Sciatic nerve (tissue), 2 donors: ENCODE data around the gene ARHGAP24. TPM values are rescaled to one million over a fixed set of nuclear protein-coding genes. Genes with fewer than 3 reads are reported as not detected.
"Not testable (repeated sequence)": the region's sequence is repeated elsewhere in the genome, so short reads cannot be mapped to it uniquely, and the experiment has no call there.

Experiments
- ATAC-seq: fragments of 200-7000 bp; cut with Tn5 transposase; one replicate; pipeline ENCODE4 v1.9.1; 2020; ENCODE audit warnings: mild to moderate bottlenecking, moderate library complexity
- DNase-seq: peaks from one replicate; pipeline ENCODE4 v3.0.0-alpha.2; 2020; ENCODE audit warnings: low spot score
- intact Hi-C: fragments of 100-400 bp; cut with DNase I; formaldehyde crosslinking; loops from one replicate; pipeline ENCODE4 v1.14.2; 2022
- total RNA-seq: library from RNA; stranded (reverse); fragmentation: NEBNext Ultra II Directional; extraction: Animal tissue kit (Norgen Biotek cat#: 25700); gene quantifications from one replicate; pipeline ENCODE4 v1.2.1, GENCODE V29; 2021
- donor health status: DM: no; HTN: no; CAD: no.
- donor health status: DM: no; HTN: no; CAD: no.

Gene ARHGAP24
- total RNA-seq, 1 donor from 2014 or later: 87.6 TPM

- no peak for DNase-seq
- intact Hi-C loops: no loop called here
These were observed 414.4 kb downstream of the ARHGAP24 start for GRCh38 chr4:85889314-85889713.

GRCh38 chr4:85895755-85896154, 420.8 kb downstream of the ARHGAP24 start:
- ATAC-seq (no peak), DNase-seq (no peak)
- intact Hi-C loops: no loop called here

More at GRCh38 chr4:85889314-85889713, 414.4 kb downstream of the ARHGAP24 start:
- no peak for ATAC-seq

- no peak for DNase-seq
- intact Hi-C loops: no loop called here
- ATAC-seq: no peak
These were observed 423.3 kb downstream of the ARHGAP24 start for GRCh38 chr4:85898231-85898630.

- DNase-seq (no peak), ATAC-seq (no peak)
- intact Hi-C loops: no loop called here
These were observed 426.6 kb downstream of the ARHGAP24 start for GRCh38 chr4:85901500-85901899.

GRCh38 chr4:85902647-85903046, 427.7 kb downstream of the ARHGAP24 start:
- ATAC-seq, intact Hi-C loops, DNase-seq: not testable (repeated sequence)

GRCh38 chr4:85905761-85906160, 430.8 kb downstream of the ARHGAP24 start:
- intact Hi-C loops: no loop called here
- no peak for ATAC-seq

GRCh38 chr4:85907001-85907400, 432.1 kb downstream of the ARHGAP24 start:
- intact Hi-C loops: no loop called here
- ATAC-seq: no peak
- no peak for DNase-seq

More at GRCh38 chr4:85905761-85906160, 430.8 kb downstream of the ARHGAP24 start:
- no peak for DNase-seq

- DNase-seq: no peak
- ATAC-seq: peak; percentile 42
- intact Hi-C loops: no loop called here
These were observed 434.9 kb downstream of the ARHGAP24 start for GRCh38 chr4:85909851-85910250.

- ATAC-seq (peak; percentile 10), DNase-seq (no peak)
- intact Hi-C loops: no loop called here
These were observed 436.0 kb downstream of the ARHGAP24 start for GRCh38 chr4:85910985-85911384.

- intact Hi-C loops: no loop called here
- no peak for ATAC-seq
- DNase-seq: no peak
These were observed 439.2 kb downstream of the ARHGAP24 start for GRCh38 chr4:85913931-85914694.

GRCh38 chr4:85915570-85915969, 440.6 kb downstream of the ARHGAP24 start:
- DNase-seq, ATAC-seq, intact Hi-C loops: not testable (repeated sequence)

- intact Hi-C loops: no loop called here
- no peak for DNase-seq
- no peak for ATAC-seq
These were observed 444.4 kb downstream of the ARHGAP24 start for GRCh38 chr4:85919200-85919887.

- no peak for DNase-seq
- intact Hi-C loops: no loop called here
- no peak for ATAC-seq
These were observed 450.1 kb downstream of the ARHGAP24 start for GRCh38 chr4:85925071-85925470.

- no peak for DNase-seq
- intact Hi-C loops: no loop called here
- ATAC-seq: peak; percentile 58
These were observed 454.0 kb downstream of the ARHGAP24 start for GRCh38 chr4:85928775-85929591.

- intact Hi-C loops: no loop called here
- DNase-seq (no peak), ATAC-seq (peak; percentile 27)
These were observed 455.2 kb downstream of the ARHGAP24 start for GRCh38 chr4:85929961-85930665.

GRCh38 chr4:85932500-85933290, 457.7 kb downstream of the ARHGAP24 start:
- intact Hi-C loops: no loop called here
- DNase-seq: no peak
- no peak for ATAC-seq

GRCh38 chr4:85933291-85933640, 458.3 kb downstream of the ARHGAP24 start:
- ATAC-seq (no peak), DNase-seq (no peak)
- intact Hi-C loops: no loop called here

- DNase-seq: no peak
- intact Hi-C loops: no loop called here
- ATAC-seq: no peak
These were observed 462.6 kb downstream of the ARHGAP24 start for GRCh38 chr4:85937507-85937906.
